SU-DHL-6 (cell line): ENCODE results near the gene TNS3.

Source experiments
- EZH2phosphoT487 ChIP-seq: fragments of 200-600 bp; sonication (generic), shearing (Covaris generic); conservative IDR thresholded peaks from 2 replicates; pipeline ENCODE4 v1.6.1; 2018; ENCODE audit warnings: mild to moderate bottlenecking, antibody characterized with exemption, low read length, moderate library complexity, mixed read lengths
- TF ChIP-seq, protein P1 (sequence below): fragments of 200-600 bp; sonication (generic); IDR thresholded peaks from one replicate; pipeline ENCODE4 v1.5.1; 2017; ENCODE audit warnings: antibody characterized with exemption, mild to moderate bottlenecking, low read length, moderate library complexity; ENCODE audit not compliant: insufficient read depth, poor library complexity, severe bottlenecking

DNA sequence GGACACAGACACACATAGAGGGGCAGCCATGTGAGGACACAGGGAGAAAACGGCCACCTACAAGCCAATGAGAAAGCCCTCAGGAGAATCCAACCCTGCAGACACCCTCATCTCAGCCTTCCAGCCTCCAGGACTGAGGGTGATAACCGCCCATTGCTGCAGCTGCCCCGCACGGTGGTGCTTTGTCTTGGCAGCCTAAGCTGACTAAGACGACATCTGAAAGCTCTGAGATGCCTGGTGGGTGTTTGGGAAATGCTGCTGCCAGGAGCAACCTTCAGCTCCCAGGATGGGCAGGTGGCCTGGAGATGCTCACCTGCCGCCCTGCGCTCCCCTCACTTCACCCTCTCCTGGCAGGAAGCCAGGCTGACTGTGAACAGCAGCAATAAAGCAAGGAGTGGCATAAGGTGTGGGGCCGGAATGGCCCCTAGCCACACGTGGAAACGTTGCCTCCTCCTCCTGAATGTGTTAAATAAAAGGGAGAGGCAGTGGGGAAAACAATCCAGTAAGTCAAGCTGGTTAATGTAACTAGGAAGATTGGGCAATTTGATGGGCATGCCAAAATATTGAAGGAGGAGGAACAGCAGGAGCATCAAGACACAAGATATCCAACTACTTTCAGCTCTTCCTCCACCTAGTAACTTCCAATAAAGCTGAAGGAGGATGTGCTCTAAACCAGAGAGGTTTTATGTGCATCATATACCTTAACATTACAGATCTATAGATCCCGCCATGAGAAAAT, 121.5 kb downstream of the TNS3 start:
- TF ChIP-seq, protein P1, sequence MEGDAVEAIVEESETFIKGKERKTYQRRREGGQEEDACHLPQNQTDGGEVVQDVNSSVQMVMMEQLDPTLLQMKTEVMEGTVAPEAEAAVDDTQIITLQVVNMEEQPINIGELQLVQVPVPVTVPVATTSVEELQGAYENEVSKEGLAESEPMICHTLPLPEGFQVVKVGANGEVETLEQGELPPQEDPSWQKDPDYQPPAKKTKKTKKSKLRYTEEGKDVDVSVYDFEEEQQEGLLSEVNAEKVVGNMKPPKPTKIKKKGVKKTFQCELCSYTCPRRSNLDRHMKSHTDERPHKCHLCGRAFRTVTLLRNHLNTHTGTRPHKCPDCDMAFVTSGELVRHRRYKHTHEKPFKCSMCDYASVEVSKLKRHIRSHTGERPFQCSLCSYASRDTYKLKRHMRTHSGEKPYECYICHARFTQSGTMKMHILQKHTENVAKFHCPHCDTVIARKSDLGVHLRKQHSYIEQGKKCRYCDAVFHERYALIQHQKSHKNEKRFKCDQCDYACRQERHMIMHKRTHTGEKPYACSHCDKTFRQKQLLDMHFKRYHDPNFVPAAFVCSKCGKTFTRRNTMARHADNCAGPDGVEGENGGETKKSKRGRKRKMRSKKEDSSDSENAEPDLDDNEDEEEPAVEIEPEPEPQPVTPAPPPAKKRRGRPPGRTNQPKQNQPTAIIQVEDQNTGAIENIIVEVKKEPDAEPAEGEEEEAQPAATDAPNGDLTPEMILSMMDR, result no peak
- no peak for TF ChIP-seq EZH2phosphoT487
